CD4-positive, alpha-beta T cell treated with Interleukin-6 at 100 ng/mL for 8 hours (primary cell): Measurements from ENCODE around the gene ZC3HAV1.

Source experiments
- DNase-seq: peaks from one replicate; pipeline ENCODE4 v3.0.0-alpha.2; 2020; ENCODE audit warnings: mixed read lengths, low spot score

Gene ZC3HAV1

DNA sequence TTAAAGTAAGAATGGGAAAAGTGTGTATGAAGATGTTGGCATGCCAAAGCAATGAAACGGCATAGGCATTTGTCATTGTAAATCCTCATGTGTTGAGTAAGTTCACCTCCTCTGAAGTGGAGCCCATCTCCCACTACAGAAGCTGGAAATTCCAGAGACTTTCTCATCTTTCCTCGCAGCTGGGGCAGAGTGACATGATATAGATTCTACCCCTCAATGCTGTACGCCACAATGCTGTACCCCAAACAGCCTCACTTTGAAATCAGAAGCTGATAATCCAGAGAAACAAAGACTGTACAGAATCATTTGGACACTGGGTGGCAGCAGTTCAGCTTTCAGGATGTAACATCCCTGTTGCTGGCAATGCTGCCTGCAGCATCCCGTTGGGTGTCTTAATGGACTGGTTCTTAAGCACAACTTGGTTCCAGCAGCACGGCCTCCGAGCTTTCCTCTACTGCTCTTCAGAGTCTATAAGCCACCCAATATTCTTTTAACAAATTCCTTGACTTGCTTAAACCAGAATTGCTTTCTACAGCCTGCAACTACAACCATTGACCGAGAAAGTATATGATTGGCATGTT lies 92.5 kb downstream of the ZC3HAV1 start:
- peak; percentile 70 for DNase-seq

- DNase-seq = no peak
These were observed 98.1 kb downstream of the ZC3HAV1 start for GRCh38 chr7:139011373-139011772.

GRCh38 chr7:139004321-139005090 lies 105.0 kb downstream of the ZC3HAV1 start:
- DNase-seq = no peak

GRCh38 chr7:138999414-138999813 lies 110.1 kb downstream of the ZC3HAV1 start:
- DNase-seq = no peak
